ACHN (cell line): ENCODE measurements around the gene KCNMA1.
"Not testable (repeated sequence)": the region's sequence is repeated elsewhere in the genome, so short reads cannot be mapped to it uniquely, and the experiment has no call there.

ENCODE experiments used
- DNase-seq: peaks from one replicate; pipeline ENCODE4 v3.0.0-alpha.2; 2015
- in situ Hi-C: cut with HindIII; loops from 2 replicates; pipeline ENCODE4 v1.10.0; 2017; ENCODE audit warnings: low sequenced_read_pairs, low pct_ligation_motif_present, low pct_unique_long_range_greater_than_20kb

Gene KCNMA1

DNA sequence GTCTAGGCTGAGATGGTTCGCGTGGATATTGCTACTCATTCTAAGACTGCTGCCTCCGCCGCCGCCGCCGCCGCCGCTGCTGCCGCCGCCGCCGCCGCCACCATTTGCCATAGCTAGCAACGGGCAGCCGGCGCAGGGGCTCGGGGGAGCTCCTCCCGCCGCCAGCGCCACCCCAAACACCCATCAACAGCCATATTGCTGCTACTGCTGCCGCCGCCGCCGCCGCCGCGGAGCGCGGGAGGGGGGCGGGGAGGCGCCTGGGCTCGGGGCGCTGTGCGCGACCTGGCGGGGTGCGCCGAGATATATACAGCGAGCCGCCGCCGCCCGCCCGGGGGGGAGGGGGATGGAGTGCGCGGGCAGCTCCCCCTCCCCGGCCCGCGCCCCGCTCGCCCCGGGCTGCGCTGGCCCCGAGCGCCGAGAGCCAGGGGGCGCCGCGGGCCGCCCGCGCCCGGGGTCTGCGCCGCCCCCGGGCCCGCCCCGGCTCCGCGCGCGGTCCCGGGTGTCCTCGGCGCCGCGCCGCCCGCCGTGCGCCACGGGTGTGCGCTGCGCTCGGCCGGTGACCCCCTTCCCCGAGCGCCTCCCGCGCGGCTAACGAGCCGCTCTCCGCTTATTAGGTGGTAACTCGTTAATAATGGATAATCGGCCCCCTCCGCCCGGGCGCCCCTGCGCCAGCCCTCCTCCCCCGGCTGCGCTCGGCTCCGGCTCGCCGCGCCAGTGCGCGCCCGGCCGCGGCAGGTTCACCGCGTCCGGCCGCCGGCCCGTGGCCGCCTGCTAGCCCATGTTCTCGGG, at the start of gene KCNMA1:
Gene KCNMA1, minus strand, starts transcription at position 277 of the 789 bp plus-strand sequence.
- in situ Hi-C loops, result no loop called here
- DNase-seq, result peak; percentile 77

- in situ Hi-C loops, result no loop called here
- no peak for DNase-seq
These were observed 49.2 kb upstream of the KCNMA1 start for GRCh38 chr10:77686650-77687417.

DNA sequence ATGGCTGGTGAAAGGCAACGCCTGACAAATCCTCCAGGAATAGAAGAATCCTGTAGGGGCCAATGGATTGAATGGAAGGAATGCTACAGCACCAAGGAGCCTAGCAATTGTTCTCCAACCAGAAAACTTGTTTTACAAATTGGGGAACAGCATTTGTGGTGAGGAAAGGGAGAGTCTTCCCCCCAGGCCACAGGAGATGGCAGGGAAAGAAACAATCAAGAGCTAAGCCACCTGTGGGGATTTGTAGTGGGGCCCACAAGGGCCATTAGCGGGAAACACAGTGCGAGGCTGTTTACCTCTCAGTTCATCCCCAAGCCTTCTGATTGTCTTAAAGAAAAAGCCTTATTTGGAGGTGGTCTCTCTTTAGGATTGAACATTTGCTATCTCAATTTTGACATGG, 48.5 kb upstream of the KCNMA1 start:
- no peak for DNase-seq
- in situ Hi-C loops, result no loop called here

DNA sequence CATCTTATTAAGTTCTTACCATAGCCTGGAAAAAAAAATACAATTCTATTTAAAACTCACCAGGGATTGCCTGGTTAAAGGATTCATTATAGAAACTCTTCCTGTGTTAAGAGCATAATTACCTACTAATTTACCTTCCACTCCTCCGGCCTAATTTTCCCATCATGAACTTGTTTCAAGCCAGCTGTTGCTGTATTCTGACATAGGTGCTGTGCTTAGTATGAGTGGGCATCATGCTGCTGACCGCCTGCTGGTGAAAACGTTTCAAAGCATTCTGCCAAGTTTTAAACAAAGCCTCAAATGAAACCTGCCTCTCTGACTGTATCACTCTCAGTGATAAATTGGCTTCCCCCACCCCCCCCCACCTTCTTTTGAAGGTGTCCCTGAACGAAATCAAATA, 47.8 kb upstream of the KCNMA1 start:
- in situ Hi-C loops, result no loop called here
- DNase-seq, result no peak

DNA sequence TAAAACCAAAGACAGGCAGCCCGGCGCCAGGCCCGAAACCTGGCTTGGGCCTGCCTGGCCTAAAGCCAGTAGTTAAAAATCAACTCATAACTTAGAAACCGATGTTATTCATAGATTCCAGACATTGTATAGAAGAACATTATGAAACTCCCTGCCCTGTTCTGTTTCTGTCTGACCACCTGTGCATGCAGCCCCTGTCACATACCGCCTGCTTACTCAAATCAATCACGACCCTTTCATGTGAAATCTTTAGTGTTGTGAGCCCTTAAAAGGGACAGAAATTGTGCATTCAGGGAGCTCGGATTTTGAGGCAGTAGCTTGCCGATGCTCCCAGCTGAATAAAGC, 45.5 kb upstream of the KCNMA1 start:
- in situ Hi-C loops, DNase-seq: not testable (repeated sequence)

- in situ Hi-C loops, result no loop called here
- DNase-seq, result no peak
These were observed 44.9 kb upstream of the KCNMA1 start for GRCh38 chr10:77682393-77683087.

DNA sequence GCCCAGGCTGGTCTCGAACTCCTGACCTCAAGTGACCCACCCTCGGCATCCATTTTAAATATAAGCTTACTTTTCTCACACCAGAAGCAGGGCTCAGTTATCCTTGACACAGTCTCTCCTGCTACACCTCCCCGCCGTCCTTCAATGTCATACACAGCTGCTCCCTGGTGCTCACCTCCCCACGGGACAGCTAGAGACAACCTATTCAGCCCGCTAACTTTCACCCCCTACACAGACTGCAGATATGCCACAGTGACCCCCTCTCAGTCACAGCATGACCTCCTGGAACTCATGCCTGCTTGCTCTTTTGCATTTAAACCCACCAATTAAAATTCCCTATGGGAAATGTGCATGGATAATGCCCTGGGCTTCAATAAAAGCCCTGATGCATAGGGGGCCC, 44.2 kb upstream of the KCNMA1 start:
- DNase-seq, result no peak
- in situ Hi-C loops, result no loop called here

DNA sequence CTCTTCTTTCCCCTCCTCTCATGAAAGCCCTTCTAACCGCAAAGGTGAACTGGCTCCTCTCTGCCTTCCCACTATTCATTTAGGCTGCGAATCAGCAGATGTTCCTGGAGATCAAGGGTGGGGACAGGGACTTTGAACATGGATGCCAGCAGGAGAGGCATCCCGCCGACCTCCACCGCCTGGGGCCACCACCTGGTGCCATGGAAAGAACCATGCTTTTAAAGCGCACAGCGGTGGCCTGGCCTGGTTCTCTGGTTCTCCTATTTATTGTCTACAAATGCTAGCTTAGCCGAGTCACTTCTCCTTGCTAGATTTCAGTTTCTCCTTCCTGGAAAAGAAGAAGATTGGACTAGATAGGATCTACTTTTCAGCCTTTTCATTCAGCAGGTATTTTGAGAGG, 43.2 kb upstream of the KCNMA1 start:
- in situ Hi-C loops, result no loop called here
- DNase-seq, result no peak

GRCh38 chr10:77680065-77680464, 42.5 kb upstream of the KCNMA1 start:
- DNase-seq, result no peak
- in situ Hi-C loops, result no loop called here

DNA sequence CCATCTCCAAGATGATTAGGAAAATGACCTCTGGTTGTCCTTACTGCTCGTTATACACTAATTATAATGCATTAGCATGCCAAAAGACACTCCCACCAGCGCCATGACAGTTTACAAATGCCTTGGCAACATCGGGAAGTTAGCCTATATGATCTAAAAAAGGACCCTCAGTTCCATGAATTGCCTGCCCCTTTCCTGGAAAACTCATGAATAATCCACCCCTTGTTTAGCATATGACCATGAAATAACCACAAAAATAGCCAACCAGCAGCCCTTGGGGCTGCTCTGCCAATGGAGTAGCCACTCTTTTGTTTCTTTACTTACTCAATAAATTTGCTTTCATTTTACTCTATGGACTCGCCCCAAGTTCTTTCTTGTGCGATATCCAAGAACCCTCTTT, 41.6 kb upstream of the KCNMA1 start:
- in situ Hi-C loops, result no loop called here
- DNase-seq, result no peak

GRCh38 chr10:77678146-77678545, 40.5 kb upstream of the KCNMA1 start:
- no peak for DNase-seq
- in situ Hi-C loops, result no loop called here

- DNase-seq, result no peak
- in situ Hi-C loops, result no loop called here
These were observed 37.7 kb upstream of the KCNMA1 start for GRCh38 chr10:77675347-77675746.

DNA sequence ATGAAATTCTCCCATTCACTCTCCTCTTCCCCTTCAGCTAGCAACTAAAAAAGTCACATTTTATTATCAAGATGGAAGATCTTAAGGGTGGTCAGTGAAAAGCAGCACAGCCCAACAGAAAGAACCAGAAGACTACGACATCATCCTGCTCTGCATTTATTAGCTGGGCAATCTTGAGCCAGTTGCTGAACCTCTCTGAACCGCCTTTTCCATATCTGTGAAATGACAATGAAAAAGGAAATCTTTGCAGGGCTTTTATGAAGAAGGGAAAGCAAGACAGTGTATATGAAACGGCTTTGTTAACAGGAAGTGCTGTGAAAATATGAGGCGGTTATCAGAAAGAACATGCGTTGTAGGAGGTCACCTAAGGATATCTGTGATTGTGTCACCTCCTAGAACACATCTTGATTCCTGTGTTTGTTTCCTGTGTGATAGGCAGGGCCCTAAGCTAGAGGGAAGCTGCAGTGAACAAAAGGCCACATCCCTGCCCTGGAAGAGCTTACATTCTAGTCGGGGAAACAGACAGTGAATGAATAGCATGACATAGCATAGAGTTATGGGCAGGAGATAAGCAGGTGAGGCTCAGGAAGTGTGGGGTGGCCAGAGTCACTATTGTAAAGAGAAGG, 36.0 kb upstream of the KCNMA1 start:
- no peak for DNase-seq
- in situ Hi-C loops, result no loop called here

- in situ Hi-C loops, result no loop called here
- DNase-seq, result no peak
These were observed 35.5 kb upstream of the KCNMA1 start for GRCh38 chr10:77673101-77673500.

DNA sequence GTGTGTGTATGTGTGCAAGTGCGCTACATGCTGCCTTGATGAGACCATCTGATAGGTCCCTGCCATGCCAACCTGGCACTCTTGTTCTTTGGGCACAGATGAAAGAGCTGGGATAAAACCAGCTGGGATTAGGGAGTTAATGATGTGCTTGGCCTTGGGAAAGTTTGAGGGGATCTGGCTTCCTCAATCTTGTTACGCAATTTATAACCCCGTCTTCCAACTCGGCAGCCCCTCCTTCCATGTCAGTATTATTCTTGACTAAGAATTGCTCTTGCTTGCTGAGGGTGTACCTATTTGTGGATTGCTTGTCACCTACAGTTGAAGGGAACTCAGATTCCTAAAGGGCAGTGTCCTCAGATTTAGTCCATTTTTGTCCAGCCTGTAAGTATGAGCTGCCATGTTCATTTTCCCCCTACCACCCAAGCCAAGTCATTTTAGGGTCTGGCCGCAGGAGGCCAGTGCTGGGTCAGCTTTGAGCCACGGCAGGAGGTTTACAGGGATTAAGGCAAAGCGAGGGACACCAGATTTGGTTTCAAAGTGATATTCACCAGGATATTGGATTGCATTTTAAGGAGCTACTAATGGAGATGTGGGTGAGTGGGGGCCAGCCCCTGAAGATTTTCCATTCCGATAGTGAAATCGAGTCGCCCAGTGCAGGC, 34.1 kb upstream of the KCNMA1 start:
- no peak for DNase-seq
- in situ Hi-C loops, result no loop called here

GRCh38 chr10:77670817-77671443, 33.3 kb upstream of the KCNMA1 start:
- DNase-seq, result no peak
- in situ Hi-C loops, result no loop called here

GRCh38 chr10:77669892-77670291, 32.3 kb upstream of the KCNMA1 start:
- DNase-seq, result no peak
- in situ Hi-C loops, result no loop called here
